ELR (cell line): ENCODE measurements around the gene SNCG.
A peak's percentile ranks its signal among the peaks of the same experiment; 100 is the strongest.
"Not testable (repeated sequence)": the region's sequence is repeated elsewhere in the genome, so short reads cannot be mapped to it uniquely, and the experiment has no call there.

Source experiments
- DNase-seq: peaks from one replicate; pipeline ENCODE4 v3.0.0-alpha.2; 2015; ENCODE audit warnings: low read depth

Gene SNCG

DNA sequence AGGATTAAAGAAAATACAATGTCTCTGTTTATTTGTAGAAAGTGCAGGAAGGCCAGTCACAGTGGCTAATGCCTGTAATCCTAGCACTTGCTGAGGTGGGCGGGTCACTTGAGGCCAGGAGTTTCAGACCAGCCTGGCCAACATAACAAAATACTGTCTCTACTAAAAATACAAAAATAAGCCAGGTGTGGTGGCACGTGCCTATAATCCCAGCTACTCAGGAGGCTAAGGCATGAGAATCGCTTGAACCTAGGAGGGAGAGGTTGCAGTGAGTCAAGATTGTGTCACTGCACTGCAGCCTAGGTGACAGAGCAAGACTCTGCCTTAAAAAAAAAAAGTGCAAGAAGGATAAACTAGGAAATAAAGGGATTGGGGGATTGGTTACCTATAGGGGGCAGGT lies 20.1 kb downstream of the SNCG start:
- DNase-seq = peak; percentile 58

DNA sequence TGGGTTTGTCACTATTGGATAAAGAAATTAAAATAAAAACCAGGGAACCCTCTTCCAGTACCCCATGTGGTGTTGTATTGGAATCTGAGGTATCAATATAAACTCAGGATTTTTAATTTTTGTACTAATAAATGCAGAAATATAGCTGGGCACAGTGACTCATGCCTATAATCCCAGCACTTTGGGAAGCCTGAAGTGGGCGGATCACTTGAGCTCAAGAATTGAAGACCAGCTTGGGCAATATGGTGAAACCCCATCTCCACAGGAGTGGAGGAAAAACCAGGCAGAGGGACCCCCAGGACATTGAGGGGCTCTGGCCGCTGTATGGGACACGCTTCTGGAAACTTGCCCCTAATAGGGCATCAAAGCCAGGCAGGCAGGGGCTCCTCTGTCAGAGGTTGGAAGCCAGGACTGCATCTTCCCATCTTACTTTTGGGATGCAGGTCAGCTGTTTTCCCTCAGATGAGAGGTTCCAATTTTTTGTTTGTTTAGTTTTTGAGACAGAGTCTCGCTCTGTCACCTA lies 21.0 kb downstream of the SNCG start:
- no peak for DNase-seq

GRCh38 chr10:86979977-86980448 lies 21.6 kb downstream of the SNCG start:
- no peak for DNase-seq

DNA sequence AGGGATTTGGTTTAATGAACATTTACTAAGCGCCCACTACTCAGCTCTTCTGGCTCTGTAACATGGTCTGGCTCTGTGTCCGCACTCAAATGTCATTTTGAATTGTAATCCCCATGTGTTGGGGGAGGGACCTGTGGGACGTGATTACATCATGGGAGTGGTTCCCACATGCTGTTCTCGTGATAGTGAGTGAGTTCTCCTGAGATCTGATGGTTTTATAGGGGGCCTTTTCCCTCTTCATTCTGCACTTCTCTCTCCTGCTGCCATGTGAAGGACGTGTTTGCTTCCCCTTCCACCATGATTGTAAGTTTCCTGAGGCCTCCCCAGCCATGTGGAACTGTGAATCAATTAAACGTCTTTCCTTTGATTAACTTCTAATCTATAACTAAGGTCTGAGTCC lies 22.6 kb downstream of the SNCG start:
- DNase-seq = not testable (repeated sequence)

GRCh38 chr10:86981716-86982115 lies 23.3 kb downstream of the SNCG start:
- DNase-seq = no peak

- not testable (repeated sequence) for DNase-seq
Measured at GRCh38 chr10:86984498-86984897, 26.1 kb downstream of the SNCG start.

GRCh38 chr10:86988520-86988919 lies 30.1 kb downstream of the SNCG start:
- no peak for DNase-seq

GRCh38 chr10:86991362-86991761 lies 33.0 kb downstream of the SNCG start:
- DNase-seq = not testable (repeated sequence)

- no peak for DNase-seq
Measured at GRCh38 chr10:86992456-86992855, 34.1 kb downstream of the SNCG start.

DNA sequence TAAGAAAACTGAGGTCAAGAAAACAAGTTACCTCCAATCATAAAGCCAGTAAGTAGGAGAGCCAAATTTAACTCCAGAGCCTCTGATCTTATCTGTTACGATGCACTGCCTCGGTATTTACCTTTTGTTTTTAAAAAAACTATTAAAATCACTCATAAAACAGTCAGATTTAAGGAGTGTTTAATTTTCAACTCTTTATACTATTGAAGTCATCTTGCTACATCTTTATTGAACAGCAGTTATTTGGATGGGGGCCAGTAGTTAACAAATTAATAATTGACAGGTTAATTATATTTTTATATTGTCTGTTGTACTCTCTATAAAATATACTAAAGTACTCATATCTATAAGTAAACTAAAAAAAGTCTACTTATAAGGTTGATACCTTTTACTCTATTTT lies 34.5 kb downstream of the SNCG start:
- no peak for DNase-seq

GRCh38 chr10:86999802-87000403 lies 41.5 kb downstream of the SNCG start:
- peak; percentile 21 for DNase-seq

DNA sequence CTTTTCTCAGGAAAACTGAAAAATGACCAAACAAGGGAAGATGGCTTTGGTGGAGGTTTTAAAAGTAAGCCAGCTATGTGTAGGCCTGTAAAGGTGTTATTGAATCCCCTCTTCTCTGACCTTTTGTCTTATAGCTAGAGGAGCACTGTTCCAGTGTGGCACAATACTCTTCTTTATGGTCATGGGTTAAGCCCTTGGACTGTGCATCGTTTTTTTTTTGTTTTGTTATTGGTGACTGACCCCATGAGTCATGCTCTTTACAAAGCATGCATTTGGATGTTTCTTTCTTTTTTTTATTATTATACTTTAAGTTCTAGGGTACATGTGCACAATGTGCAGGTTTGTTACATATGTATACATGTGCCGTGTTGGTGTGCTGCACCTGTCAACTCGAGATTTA lies 42.1 kb downstream of the SNCG start:
- DNase-seq = peak; percentile 58

- not testable (repeated sequence) for DNase-seq
Measured at GRCh38 chr10:87007124-87007523, 48.7 kb downstream of the SNCG start.

DNA sequence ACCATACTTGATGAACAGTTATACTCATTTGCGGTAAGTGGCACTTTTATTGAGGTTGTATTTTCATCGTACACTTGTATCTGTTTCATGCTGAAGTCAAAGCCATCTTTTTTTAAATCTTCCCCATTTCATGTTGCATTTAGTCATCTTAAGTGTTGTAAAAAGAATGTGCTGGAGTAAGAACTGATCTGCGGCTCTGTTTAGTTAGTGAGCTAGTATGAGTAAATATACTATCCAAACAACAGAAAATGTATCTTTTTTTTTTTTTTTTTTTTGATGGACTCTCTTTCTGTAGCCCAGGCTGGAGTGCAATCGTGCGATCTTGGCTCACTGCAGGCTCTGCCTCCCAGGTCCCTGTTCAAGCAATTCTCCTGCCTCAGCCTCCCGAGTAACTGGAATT lies 49.3 kb downstream of the SNCG start:
- not testable (repeated sequence) for DNase-seq

DNA sequence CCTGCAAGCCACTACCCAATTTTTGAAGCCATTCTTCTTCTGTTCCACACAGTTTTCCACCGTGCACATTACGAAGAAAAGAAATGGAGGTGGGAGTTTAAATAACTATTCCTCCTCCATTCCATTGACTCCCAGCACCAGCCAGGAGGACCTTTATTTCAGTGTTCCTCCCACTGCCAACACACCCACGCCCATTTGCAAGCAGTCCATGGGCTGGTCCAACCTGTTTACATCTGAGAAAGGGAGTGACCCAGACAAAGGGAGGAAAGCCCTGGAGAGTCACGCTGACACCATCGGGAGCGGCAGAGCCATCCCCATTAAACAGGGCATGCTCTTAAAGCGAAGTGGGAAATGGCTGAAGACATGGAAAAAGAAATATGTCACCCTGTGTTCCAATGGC lies 49.9 kb downstream of the SNCG start:
- DNase-seq = not testable (repeated sequence)

DNA sequence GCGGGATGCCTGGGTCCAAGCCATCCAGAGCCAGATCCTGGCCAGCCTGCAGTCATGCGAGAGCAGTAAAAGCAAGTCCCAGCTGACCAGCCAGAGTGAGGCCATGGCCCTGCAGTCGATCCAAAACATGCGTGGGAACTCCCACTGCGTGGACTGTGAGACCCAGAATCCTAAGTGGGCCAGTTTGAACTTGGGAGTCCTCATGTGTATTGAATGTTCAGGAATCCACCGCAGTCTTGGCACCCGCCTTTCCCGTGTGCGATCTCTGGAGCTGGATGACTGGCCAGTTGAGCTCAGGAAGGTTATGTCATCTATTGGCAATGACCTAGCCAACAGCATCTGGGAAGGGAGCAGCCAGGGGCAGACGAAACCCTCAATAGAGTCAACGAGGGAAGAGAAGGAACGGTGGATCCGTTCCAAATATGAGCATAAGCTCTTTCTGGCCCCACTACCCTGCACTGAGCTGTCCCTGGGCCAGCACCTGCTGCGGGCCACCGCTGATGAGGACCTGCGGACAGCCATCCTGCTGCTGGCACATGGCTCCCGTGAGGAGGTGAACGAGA lies 50.8 kb downstream of the SNCG start:
- DNase-seq = not testable (repeated sequence)
